Fibroblast of lung (primary cell): ENCODE data around the gene ANO3. TPM values are rescaled to one million over a fixed set of nuclear protein-coding genes. Genes with fewer than 3 reads are reported as not detected.

ENCODE experiments used
- DNase-seq, 2 donors: peaks; one replicate each; pipeline versions ENCODE4 v3.0.0 to v3.0.0-alpha.2; 2010; ENCODE audit warnings: low read depth in 2 of 2
- H2AFZ ChIP-seq: 2 replicates; pipeline ENCODE4 v1.5.1; 2012; ENCODE audit warnings: low read length, control low read depth, inconsistent platforms
- H3K27ac ChIP-seq: 2 replicates; pipeline ENCODE4 v1.5.1; 2011; ENCODE audit warnings: low read length, control low read depth; ENCODE audit not compliant: insufficient read depth
- H3K27me3 ChIP-seq: 2 replicates; pipeline ENCODE4 v1.5.1; 2011; ENCODE audit warnings: mild to moderate bottlenecking, low read length; ENCODE audit not compliant: control insufficient read depth, insufficient read depth
- H3K36me3 ChIP-seq: 2 replicates; pipeline ENCODE4 v1.5.1; 2011; ENCODE audit warnings: low read length; ENCODE audit not compliant: control insufficient read depth, insufficient read depth
- H3K4me1 ChIP-seq: 2 replicates; pipeline ENCODE4 v1.5.1; 2011; ENCODE audit warnings: low read length; ENCODE audit not compliant: control insufficient read depth, insufficient read depth; ENCODE audit errors: extremely low read depth
- H3K4me2 ChIP-seq: 2 replicates; pipeline ENCODE4 v1.5.1; 2011; ENCODE audit warnings: low read length, control low read depth; ENCODE audit not compliant: insufficient read depth; ENCODE audit errors: extremely low read depth
- H3K4me3 ChIP-seq, 4 experiments: fragments of 200-600 bp in 1 of 4; sonication (generic) in 1 of 4; replicated peaks in 1 of 4; 2 replicates each; pipeline ENCODE4 v1.5.1; 2011 to 2016; ENCODE audit warnings: low read length in 4 of 4, low read depth in 3 of 4, mild to moderate bottlenecking in 3 of 4, control low read depth in 2 of 4, inconsistent platforms in 1 of 4, mixed read lengths in 1 of 4; ENCODE audit not compliant: insufficient read depth in 1 of 4; ENCODE audit errors: control extremely low read depth in 1 of 4
- H3K79me2 ChIP-seq: 2 replicates; pipeline ENCODE4 v1.5.1; 2012; ENCODE audit warnings: mild to moderate bottlenecking, low read length, inconsistent platforms; ENCODE audit not compliant: control insufficient read depth, insufficient read depth
- H3K9ac ChIP-seq: 2 replicates; pipeline ENCODE4 v1.5.1; 2011; ENCODE audit warnings: mild to moderate bottlenecking, low read length, control low read depth; ENCODE audit not compliant: insufficient read depth
- H3K9me3 ChIP-seq: 2 replicates; pipeline ENCODE4 v1.5.1; 2012; ENCODE audit warnings: low read depth, low read length; ENCODE audit not compliant: control insufficient read depth, insufficient read depth
- H4K20me1 ChIP-seq: 2 replicates; pipeline ENCODE4 v1.5.1; 2011; ENCODE audit warnings: low read length; ENCODE audit not compliant: control insufficient read depth, insufficient read depth; ENCODE audit errors: extremely low read depth
- EZH2 ChIP-seq: IDR thresholded peaks from 2 replicates; pipeline ENCODE4 v1.5.1; 2012; ENCODE audit warnings: low read length, control low read depth, mild to moderate bottlenecking; ENCODE audit errors: missing control alignments
- polyA plus RNA-seq, 2 donors: library from polyadenylated mRNA; depleted of rRNA in 1 of 2; stranded (reverse) in 1 of 2; unstranded in 1 of 2; fragments of >200 nt; gene quantifications; 2 replicates each; pipeline ENCODE4 v1.2.1, GENCODE V29; 2011 to 2012; ENCODE audit warnings: missing spikeins in 1 of 2
- total RNA-seq: library from RNA; depleted of rRNA; stranded (reverse); fragments of >200 nt; gene quantifications from 2 replicates; pipeline ENCODE4 v1.2.1, GENCODE V29; 2014
- TF ChIP-seq, protein P1 (sequence below), 2 donors: IDR thresholded peaks in 1 of 2; conservative IDR thresholded peaks in 1 of 2; 1 replicate in 1 of 2; 2 replicates in 1 of 2; pipeline ENCODE4 v1.5.1; 2011 to 2012; ENCODE audit warnings: low read length in 2 of 2, control low read depth in 1 of 2, inconsistent platforms in 1 of 2, low read depth in 1 of 2, mild to moderate bottlenecking in 1 of 2

ANO3 gene
- total and polyA plus RNA-seq, 2 donors (not counting 1 experiment from before 2014, with no cell fraction given): 2.2 to 5.1 TPM

- TF ChIP-seq, protein P1, sequence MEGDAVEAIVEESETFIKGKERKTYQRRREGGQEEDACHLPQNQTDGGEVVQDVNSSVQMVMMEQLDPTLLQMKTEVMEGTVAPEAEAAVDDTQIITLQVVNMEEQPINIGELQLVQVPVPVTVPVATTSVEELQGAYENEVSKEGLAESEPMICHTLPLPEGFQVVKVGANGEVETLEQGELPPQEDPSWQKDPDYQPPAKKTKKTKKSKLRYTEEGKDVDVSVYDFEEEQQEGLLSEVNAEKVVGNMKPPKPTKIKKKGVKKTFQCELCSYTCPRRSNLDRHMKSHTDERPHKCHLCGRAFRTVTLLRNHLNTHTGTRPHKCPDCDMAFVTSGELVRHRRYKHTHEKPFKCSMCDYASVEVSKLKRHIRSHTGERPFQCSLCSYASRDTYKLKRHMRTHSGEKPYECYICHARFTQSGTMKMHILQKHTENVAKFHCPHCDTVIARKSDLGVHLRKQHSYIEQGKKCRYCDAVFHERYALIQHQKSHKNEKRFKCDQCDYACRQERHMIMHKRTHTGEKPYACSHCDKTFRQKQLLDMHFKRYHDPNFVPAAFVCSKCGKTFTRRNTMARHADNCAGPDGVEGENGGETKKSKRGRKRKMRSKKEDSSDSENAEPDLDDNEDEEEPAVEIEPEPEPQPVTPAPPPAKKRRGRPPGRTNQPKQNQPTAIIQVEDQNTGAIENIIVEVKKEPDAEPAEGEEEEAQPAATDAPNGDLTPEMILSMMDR (conservative IDR thresholded peaks at IDR 0.05 in 1 of 2, IDR thresholded peaks at IDR 0.05 in 1 of 2; ENCODE audit: low read depth in 1 of 2, low read length in 2 of 2): no peak
- TF ChIP-seq EZH2: no peak
- peak in 1 of 2 donors; percentile 1 for DNase-seq
- Histone ChIP-seq H3K4me1 (no peaks in the 10 kb centered on the region), H3K79me2 (no peaks in the 10 kb centered on the region), H3K27me3 (no peaks in the 10 kb centered on the region), H3K36me3 (no peaks in the 10 kb centered on the region), H3K27ac (no peak overlapping the region), H3K4me2 (no peak overlapping the region), H3K4me3 (no peak overlapping the region), H3K9ac (no peak overlapping the region), H4K20me1 (no peaks in the 10 kb centered on the region), H2AFZ (no peak overlapping the region), H3K9me3 (no peaks in the 10 kb centered on the region)
Observed at GRCh38 chr11:26399336-26399735, 67.4 kb downstream of the ANO3 start.

DNA sequence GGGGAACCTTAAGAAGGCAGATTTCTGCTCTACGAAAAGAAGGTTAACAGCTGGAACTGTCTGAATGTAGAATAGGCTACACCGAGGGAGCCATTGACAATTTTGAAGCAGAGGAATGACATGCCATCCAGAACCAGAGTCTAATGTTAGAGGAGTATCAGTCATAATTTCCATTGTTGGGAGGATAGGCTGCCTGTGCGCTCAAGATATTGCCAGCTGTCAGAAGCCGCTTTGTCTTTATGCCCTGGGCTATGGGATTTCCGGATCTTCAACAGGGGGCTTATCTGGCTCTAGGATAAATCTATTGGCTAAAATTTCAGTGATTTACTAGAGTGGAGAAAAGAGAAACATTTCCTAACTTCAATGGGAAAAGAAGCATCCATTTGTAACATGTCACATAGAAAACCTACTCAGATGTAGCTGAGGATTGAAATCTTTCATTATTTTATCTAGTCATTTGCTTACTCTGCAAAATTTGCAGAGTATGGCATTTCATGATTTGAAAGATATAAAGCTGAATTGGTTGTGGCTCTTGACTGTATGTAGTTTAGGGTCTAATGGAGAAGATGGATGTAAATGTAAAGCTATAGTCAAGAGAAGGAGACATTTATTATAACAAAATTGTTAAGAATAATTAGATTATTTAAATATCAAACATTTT lies 78.9 kb downstream of the ANO3 start:
- H4K20me1 ChIP-seq: no peaks in the 10 kb centered on the region
- no peak overlapping the region for H3K4me3 ChIP-seq
- no peaks in the 10 kb centered on the region for H3K36me3 ChIP-seq
- H2AFZ ChIP-seq: no peak overlapping the region
- TF ChIP-seq EZH2: no peak
- TF ChIP-seq, protein P1 (conservative IDR thresholded peaks at IDR 0.05 in 1 of 2, IDR thresholded peaks at IDR 0.05 in 1 of 2; ENCODE audit: low read depth in 1 of 2, low read length in 2 of 2): no peak
- no peak overlapping the region for H3K9ac ChIP-seq
- H3K4me1 ChIP-seq: no peaks in the 10 kb centered on the region
- no peaks in the 10 kb centered on the region for H3K9me3 ChIP-seq
- H3K4me2 ChIP-seq: no peak overlapping the region
- H3K27me3 ChIP-seq: no peaks in the 10 kb centered on the region
- no peaks in the 10 kb centered on the region for H3K79me2 ChIP-seq
- no peak overlapping the region for H3K27ac ChIP-seq
- DNase-seq: no peak

DNA sequence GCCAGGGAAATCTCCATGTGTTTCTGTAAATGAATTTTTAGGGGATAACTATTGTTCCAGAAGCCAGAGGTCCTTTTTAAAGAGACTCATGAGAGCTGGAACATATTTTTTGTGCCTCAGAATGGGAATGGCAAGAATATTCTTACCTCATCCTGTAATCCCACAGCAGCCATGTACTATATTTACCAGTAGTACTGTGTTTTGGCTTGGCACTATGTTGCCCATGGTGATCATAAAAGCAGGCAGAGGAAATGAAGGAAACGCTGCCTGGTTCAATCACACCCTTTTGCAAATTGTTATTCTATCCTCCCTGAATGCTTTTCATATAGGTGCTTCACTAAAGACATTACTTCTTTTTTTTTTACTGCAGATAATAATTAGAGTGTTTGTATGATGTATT lies 81.0 kb downstream of the ANO3 start:
- Histone ChIP-seq H2AFZ (no peak overlapping the region), H3K9me3 (no peaks in the 10 kb centered on the region), H3K27me3 (no peaks in the 10 kb centered on the region), H3K36me3 (no peaks in the 10 kb centered on the region), H3K4me3 (no peak overlapping the region), H4K20me1 (no peaks in the 10 kb centered on the region), H3K4me1 (no peaks in the 10 kb centered on the region), H3K27ac (no peak overlapping the region), H3K9ac (no peak overlapping the region), H3K4me2 (no peak overlapping the region), H3K79me2 (no peaks in the 10 kb centered on the region)
- no peak for DNase-seq
- TF ChIP-seq, protein P1 (conservative IDR thresholded peaks at IDR 0.05 in 1 of 2, IDR thresholded peaks at IDR 0.05 in 1 of 2; ENCODE audit: low read depth in 1 of 2, low read length in 2 of 2): no peak
- TF ChIP-seq EZH2: no peak
